ENCODE data around the gene PRKAG2. TPM values are rescaled to one million over a fixed set of nuclear protein-coding genes. Genes with fewer than 3 reads are reported as not detected.
A peak's percentile ranks its signal among the peaks of the same experiment; 100 is the strongest.

Gene PRKAG2
- total RNA-seq, 1 experiment from 2014 or later: 23.9 TPM

DNA sequence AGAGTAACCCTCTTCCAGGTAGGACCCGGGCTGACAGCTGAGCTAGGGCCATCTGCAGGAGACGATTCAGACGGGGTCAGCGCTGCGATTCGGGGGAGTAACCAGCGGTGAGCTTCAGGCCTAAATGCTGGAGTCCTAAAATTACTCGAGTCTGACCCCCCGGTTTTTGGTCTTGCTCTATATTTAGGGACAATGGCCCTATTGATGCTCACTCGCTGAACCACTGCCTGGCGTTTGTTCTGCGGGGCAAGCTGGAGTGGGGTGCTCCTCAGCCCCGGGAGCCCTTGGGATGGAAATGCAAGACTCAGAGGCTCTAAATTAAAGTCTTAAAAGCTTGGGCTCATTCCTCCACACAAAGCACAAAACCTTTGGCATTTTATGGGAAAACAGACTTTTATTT lies 120.0 kb downstream of the PRKAG2 start:
- Histone ChIP-seq H3K27ac (ENCODE audit: low read length) (no peak overlapping the region), H3K4me2 (ENCODE audit: low read length) (no peak overlapping the region), H2AFZ (ENCODE audit: low read length) (no peak overlapping the region), H3K9me3 (ENCODE audit: low read length) (no peaks in the 10 kb centered on the region), H3K9ac (ENCODE audit: low read length) (no peak overlapping the region), H3K9me2 (replicated peaks; ENCODE audit: low read length) (no peaks in the 10 kb centered on the region), H3K27me3 (ENCODE audit: low read length) (no peaks in the 10 kb centered on the region), H3F3A (ENCODE audit: low read length, unreplicated experiment) (no peaks in the 10 kb centered on the region), H3K4me1 (ENCODE audit: insufficient read depth, low read length) (peaks cover 27% of the 10 kb centered on the region), H3K79me2 (ENCODE audit: low read length) (no peaks in the 10 kb centered on the region), H3K36me3 (ENCODE audit: low read depth, low read length) (no peaks in the 10 kb centered on the region), H3K4me3 (ENCODE audit: low read length) (no peak overlapping the region), H4K20me1 (ENCODE audit: low read length) (no peaks in the 10 kb centered on the region)
- ChIA-PET POLR2A (ENCODE audit: unreplicated experiment) (interaction anchor here (0.5 kb wide), 1 partner anchor 195 kb away, joined by 3 read pairs; no protein-coding TSS in a partner anchor), CTCF (interaction anchor here (0.6 kb wide), 1 partner anchor 140 kb away, joined by 3 read pairs; no protein-coding TSS in a partner anchor)
- ATAC-seq (no peak), DNase-seq (no peak)
- intact Hi-C loops (cut with micrococcal nuclease): loop anchor here (5.0 to 10.0 kb wide), 2 partner anchors 50 to 292 kb away; no protein-coding TSS in a partner anchor
- TF ChIP-seq EZH2phosphoT487 (IDR thresholded peaks at IDR 0.05; ENCODE audit: borderline replicate concordance, low read length) (no peak), EZH2 (IDR thresholded peaks at IDR 0.05; ENCODE audit: low read length, unreplicated experiment) (no peak)
- TF ChIP-seq, protein P1, sequence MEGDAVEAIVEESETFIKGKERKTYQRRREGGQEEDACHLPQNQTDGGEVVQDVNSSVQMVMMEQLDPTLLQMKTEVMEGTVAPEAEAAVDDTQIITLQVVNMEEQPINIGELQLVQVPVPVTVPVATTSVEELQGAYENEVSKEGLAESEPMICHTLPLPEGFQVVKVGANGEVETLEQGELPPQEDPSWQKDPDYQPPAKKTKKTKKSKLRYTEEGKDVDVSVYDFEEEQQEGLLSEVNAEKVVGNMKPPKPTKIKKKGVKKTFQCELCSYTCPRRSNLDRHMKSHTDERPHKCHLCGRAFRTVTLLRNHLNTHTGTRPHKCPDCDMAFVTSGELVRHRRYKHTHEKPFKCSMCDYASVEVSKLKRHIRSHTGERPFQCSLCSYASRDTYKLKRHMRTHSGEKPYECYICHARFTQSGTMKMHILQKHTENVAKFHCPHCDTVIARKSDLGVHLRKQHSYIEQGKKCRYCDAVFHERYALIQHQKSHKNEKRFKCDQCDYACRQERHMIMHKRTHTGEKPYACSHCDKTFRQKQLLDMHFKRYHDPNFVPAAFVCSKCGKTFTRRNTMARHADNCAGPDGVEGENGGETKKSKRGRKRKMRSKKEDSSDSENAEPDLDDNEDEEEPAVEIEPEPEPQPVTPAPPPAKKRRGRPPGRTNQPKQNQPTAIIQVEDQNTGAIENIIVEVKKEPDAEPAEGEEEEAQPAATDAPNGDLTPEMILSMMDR (conservative IDR thresholded peaks at IDR 0.05; ENCODE audit: low read depth, low read length): no peak
- no TSS peak for BruUV-seq (replicated peaks)

DNA sequence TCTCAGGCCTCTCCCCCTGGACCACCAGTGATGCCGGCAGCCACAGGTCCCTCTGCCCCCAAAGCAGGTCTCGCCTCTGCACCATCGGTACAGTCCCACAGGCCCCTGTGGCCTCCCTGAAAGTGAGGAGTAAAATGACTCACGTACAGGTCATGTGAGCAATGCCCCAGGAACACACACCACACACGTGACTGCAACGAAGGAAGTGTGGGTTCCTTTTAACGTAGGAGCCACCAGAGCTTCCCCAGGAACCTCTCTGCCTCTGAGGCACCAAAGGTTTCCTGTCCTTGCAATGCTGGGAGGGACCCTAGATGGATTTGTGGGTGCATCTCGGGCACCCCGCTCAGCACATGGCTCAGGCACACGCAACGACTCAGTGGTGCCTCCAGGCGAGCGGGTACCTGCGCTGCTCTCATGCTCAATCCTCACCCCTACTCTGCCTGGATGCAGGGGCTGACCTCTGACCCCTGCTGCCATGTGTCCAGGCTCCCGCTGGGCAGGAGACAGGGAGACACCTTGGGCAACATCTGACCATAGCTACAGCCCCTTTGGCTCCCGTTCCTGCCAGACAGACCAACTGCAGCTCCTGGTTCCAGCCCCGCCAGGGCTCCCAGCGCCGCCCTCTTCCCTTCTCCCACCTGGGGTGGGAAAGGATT lies 120.7 kb downstream of the PRKAG2 start:
- Histone ChIP-seq H3F3A (ENCODE audit: low read length, unreplicated experiment) (no peaks in the 10 kb centered on the region), H3K36me3 (ENCODE audit: low read depth, low read length) (no peaks in the 10 kb centered on the region), H3K9ac (ENCODE audit: low read length) (no peak overlapping the region), H3K27ac (ENCODE audit: low read length) (no peak overlapping the region), H3K4me3 (ENCODE audit: low read length) (no peak overlapping the region), H3K27me3 (ENCODE audit: low read length) (no peaks in the 10 kb centered on the region), H3K4me1 (ENCODE audit: insufficient read depth, low read length) (peaks cover 26% of the 10 kb centered on the region), H3K79me2 (ENCODE audit: low read length) (no peaks in the 10 kb centered on the region), H4K20me1 (ENCODE audit: low read length) (no peaks in the 10 kb centered on the region), H2AFZ (ENCODE audit: low read length) (peak overlapping the region; percentile 25; the same call in 1 of the 2 replicates), H3K9me2 (replicated peaks; ENCODE audit: low read length) (no peaks in the 10 kb centered on the region), H3K9me3 (ENCODE audit: low read length) (no peaks in the 10 kb centered on the region), H3K4me2 (ENCODE audit: low read length) (no peak overlapping the region)
- BruUV-seq (replicated peaks): no TSS peak
- ATAC-seq (no peak), DNase-seq (peak; percentile 48)
- POLR2A ChIA-PET (ENCODE audit: unreplicated experiment): interaction anchor here (0.6 kb wide), 1 partner anchor 53 kb away, joined by 3 read pairs; no protein-coding TSS in a partner anchor
- intact Hi-C loops (cut with micrococcal nuclease): loop anchor here (5.0 to 10.0 kb wide), 2 partner anchors 49 to 291 kb away; no protein-coding TSS in a partner anchor
- CTCF ChIA-PET: no interaction called here
- TF ChIP-seq EZH2phosphoT487 (IDR thresholded peaks at IDR 0.05; ENCODE audit: borderline replicate concordance, low read length) (no peak), EZH2 (IDR thresholded peaks at IDR 0.05; ENCODE audit: low read length, unreplicated experiment) (no peak)
- TF ChIP-seq, protein P1 (conservative IDR thresholded peaks at IDR 0.05; ENCODE audit: low read depth, low read length): no peak

Data from PC-3 (cell line).